Lower leg skin (tissue), 3 donors: ENCODE measurements around the gene ALDH1L2.

Experiments
- CTCF ChIP-seq, 3 donors: fragments of 450-650 bp; IDR thresholded peaks; one replicate each; pipeline ENCODE4 v1.5.1; 2016; ENCODE audit warnings: antibody characterized with exemption in 3 of 3, mild to moderate bottlenecking in 3 of 3, moderate library complexity in 2 of 3
- POLR2A ChIP-seq, 2 donors: fragments of 450-650 bp; IDR thresholded peaks; one replicate each; pipeline ENCODE4 v1.6.1; 2016 to 2017; ENCODE audit warnings: antibody characterized with exemption in 2 of 2, mild to moderate bottlenecking in 1 of 2, moderate library complexity in 1 of 2

- TF ChIP-seq POLR2A (IDR thresholded peaks at IDR 0.05) (no peak), CTCF (IDR thresholded peaks at IDR 0.05) (no peak)
These were observed 7.4 kb upstream of the ALDH1L2 start for GRCh38 chr12:105091476-105092206.
